22Rv1 (cell line): ENCODE results near the gene GTF2B.

Experiments
- ZFX ChIP-seq: fragments of 450-650 bp; IDR thresholded peaks from 2 replicates; pipeline ENCODE4 v1.6.1; 2017; ENCODE audit warnings: antibody characterized with exemption, borderline replicate concordance
- TF ChIP-seq, protein P1 (sequence below): fragments of 450-650 bp; IDR thresholded peaks from 2 replicates; pipeline ENCODE4 v1.5.1; 2017; ENCODE audit warnings: mild to moderate bottlenecking

DNA sequence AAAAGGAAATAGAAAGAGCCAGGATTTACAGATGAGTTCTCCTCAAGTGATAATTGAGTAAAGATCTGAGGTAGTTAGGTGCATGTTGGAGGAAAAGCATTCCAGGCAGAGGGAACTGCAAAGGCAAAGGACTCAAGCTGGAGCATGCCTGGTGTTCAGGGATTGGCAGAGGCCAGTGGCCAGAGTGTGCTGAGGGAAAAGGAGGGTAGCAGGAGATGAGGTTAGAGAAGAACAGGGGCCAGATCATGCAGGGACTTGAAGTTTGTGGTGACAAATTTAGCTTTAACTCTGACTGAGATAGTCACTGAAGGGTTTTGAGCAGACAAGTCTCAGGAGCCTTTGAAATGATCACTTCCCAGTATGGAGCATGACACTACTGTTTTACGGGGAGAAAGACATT is 19.0 kb upstream of the GTF2B start:
- TF ChIP-seq, protein P1, sequence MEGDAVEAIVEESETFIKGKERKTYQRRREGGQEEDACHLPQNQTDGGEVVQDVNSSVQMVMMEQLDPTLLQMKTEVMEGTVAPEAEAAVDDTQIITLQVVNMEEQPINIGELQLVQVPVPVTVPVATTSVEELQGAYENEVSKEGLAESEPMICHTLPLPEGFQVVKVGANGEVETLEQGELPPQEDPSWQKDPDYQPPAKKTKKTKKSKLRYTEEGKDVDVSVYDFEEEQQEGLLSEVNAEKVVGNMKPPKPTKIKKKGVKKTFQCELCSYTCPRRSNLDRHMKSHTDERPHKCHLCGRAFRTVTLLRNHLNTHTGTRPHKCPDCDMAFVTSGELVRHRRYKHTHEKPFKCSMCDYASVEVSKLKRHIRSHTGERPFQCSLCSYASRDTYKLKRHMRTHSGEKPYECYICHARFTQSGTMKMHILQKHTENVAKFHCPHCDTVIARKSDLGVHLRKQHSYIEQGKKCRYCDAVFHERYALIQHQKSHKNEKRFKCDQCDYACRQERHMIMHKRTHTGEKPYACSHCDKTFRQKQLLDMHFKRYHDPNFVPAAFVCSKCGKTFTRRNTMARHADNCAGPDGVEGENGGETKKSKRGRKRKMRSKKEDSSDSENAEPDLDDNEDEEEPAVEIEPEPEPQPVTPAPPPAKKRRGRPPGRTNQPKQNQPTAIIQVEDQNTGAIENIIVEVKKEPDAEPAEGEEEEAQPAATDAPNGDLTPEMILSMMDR = no peak
- no peak for TF ChIP-seq ZFX
